ENCODE data around the gene C2orf49. TPM values are rescaled to one million over a fixed set of nuclear protein-coding genes. Genes with fewer than 3 reads are reported as not detected.

The C2orf49 gene
- polyA plus RNA-seq, 3 donors, result 8.1 to 10.4 (median 8.6) TPM

DNA sequence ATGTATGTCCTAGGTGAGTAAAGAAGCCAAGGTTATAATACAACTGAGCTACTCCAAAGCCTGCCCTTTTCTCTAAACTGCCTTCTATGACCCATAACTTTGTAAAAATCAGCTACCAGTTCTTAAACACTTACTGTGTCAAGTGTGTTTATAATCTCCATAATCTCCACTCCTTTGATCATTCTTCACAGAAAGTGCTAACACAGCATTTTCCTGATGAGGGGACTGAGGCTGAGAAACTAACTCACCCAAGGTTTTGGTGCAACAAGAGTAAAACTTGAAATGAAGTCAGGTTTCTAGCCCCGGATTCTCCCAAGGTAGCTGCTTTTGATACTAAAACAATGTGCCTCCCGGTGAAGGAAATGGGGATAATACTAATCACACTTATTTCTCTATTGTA, 1.9 kb upstream of the C2orf49 start:
- Histone ChIP-seq H3K9ac (ENCODE audit: insufficient read depth, low read length, poor library complexity, severe bottlenecking) (no peak overlapping the region), H3K27ac (ENCODE audit: low read depth in 1 of 2, low read length in 2 of 2) (no peak overlapping the region), H3K4me2 (replicated peaks; ENCODE audit: extremely low read depth, low read length, poor library complexity, severe bottlenecking) (no peak overlapping the region), H3K4me1 (ENCODE audit: control insufficient read depth in 1 of 2, insufficient read depth in 2 of 2, low read length in 2 of 2) (peaks cover 20 to 25% of the 10 kb centered on the region in 2 donors), H3K4me3 (replicated peaks in 1 of 3; ENCODE audit: low read depth in 2 of 3, low read length in 3 of 3) (no peak overlapping the region), H4K20me1 (ENCODE audit: insufficient read depth, low read length) (no peaks in the 10 kb centered on the region), H2AFZ (ENCODE audit: insufficient read depth, low read depth, low read length, poor library complexity, severe bottlenecking) (peak overlapping the region; percentile 22), H3K79me2 (ENCODE audit: insufficient read depth, low read length) (peaks cover 43% of the 10 kb centered on the region), H3K9me3 (replicated peaks in 1 of 2; ENCODE audit: control insufficient read depth in 1 of 2, insufficient read depth in 1 of 2, low read length in 2 of 2) (no peaks in the 10 kb centered on the region), H3K36me3 (replicated peaks in 1 of 2; ENCODE audit: control insufficient read depth in 1 of 2, insufficient read depth in 2 of 2, low read length in 2 of 2) (peaks cover 7 to 16% of the 10 kb centered on the region in 2 donors), H3K27me3 (ENCODE audit: control insufficient read depth in 2 of 2, insufficient read depth in 2 of 2, low read length in 2 of 2) (no peaks in the 10 kb centered on the region)
- Mint-ChIP-seq H3K9me3 (no peaks in the 10 kb centered on the region), H3K4me3 (no peak overlapping the region), H3K27ac (no peak overlapping the region), H3K27me3 (ENCODE audit: low read depth in 3 of 3) (no peaks in the 10 kb centered on the region), H3K4me1 (peaks cover 30% of the 10 kb centered on the region), H3K36me3 (peaks cover 9 to 12% of the 10 kb centered on the region in 2 donors)
- no peak for DNase-seq
- intact Hi-C loops (cut with micrococcal nuclease), result no loop called here
- WGBS (ENCODE audit: insufficient coverage), result no CpG with 5 or more reads among the region's 2 CpGs
- TF ChIP-seq, protein P1, sequence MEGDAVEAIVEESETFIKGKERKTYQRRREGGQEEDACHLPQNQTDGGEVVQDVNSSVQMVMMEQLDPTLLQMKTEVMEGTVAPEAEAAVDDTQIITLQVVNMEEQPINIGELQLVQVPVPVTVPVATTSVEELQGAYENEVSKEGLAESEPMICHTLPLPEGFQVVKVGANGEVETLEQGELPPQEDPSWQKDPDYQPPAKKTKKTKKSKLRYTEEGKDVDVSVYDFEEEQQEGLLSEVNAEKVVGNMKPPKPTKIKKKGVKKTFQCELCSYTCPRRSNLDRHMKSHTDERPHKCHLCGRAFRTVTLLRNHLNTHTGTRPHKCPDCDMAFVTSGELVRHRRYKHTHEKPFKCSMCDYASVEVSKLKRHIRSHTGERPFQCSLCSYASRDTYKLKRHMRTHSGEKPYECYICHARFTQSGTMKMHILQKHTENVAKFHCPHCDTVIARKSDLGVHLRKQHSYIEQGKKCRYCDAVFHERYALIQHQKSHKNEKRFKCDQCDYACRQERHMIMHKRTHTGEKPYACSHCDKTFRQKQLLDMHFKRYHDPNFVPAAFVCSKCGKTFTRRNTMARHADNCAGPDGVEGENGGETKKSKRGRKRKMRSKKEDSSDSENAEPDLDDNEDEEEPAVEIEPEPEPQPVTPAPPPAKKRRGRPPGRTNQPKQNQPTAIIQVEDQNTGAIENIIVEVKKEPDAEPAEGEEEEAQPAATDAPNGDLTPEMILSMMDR (IDR thresholded peaks at IDR 0.05), result no peak

DNA sequence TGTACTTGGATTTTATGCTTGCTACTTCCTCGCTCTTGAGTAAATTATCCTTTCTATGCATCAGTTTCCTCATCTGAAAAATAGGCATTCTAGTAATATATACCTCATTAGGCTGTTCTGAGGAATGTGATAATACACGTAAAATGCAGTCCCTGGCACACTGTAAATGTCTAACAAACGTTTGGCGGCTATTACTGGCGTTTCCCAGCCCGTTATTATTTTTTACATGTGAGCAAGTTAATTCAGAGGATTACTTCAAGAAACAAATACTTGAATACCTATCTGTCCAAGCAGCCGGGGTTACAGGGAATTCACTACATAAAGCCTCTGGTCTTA, 586 bp upstream of the C2orf49 start:
- Mint-ChIP-seq H3K27me3 (ENCODE audit: low read depth in 3 of 3) (no peaks in the 10 kb centered on the region), H3K27ac (peak overlapping the region; percentile 100), H3K4me1 (peaks cover 26% of the 10 kb centered on the region), H3K36me3 (peaks cover 21 to 24% of the 10 kb centered on the region in 2 donors), H3K4me3 (peak overlapping the region; percentile 91 to 100), H3K9me3 (no peaks in the 10 kb centered on the region)
- peak overlapping the region; percentile 93 for H3K4me2 ChIP-seq (replicated peaks; ENCODE audit: extremely low read depth, low read length, poor library complexity, severe bottlenecking)
- H3K9ac ChIP-seq (ENCODE audit: insufficient read depth, low read length, poor library complexity, severe bottlenecking), result peak overlapping the region; percentile 93
- H2AFZ ChIP-seq (ENCODE audit: insufficient read depth, low read depth, low read length, poor library complexity, severe bottlenecking), result peak overlapping the region; percentile 91
- no peaks in the 10 kb centered on the region for H4K20me1 ChIP-seq (ENCODE audit: insufficient read depth, low read length)
- TF ChIP-seq, protein P1 (IDR thresholded peaks at IDR 0.05), result no peak
- H3K36me3 ChIP-seq (replicated peaks in 1 of 2; ENCODE audit: control insufficient read depth in 1 of 2, insufficient read depth in 2 of 2, low read length in 2 of 2), result peaks cover 19 to 29% of the 10 kb centered on the region in 2 donors
- H3K9me3 ChIP-seq (replicated peaks in 1 of 2; ENCODE audit: control insufficient read depth in 1 of 2, insufficient read depth in 1 of 2, low read length in 2 of 2), result no peaks in the 10 kb centered on the region
- H3K4me3 ChIP-seq (replicated peaks in 1 of 3; ENCODE audit: low read depth in 2 of 3, low read length in 3 of 3), result peak overlapping the region; percentile 75 to 95 (median 91)
- intact Hi-C loops (cut with micrococcal nuclease), result no loop called here
- no peak for DNase-seq
- peaks cover 37% of the 10 kb centered on the region for H3K79me2 ChIP-seq (ENCODE audit: insufficient read depth, low read length)
- peak overlapping the region; percentile 95 to 100 for H3K27ac ChIP-seq (ENCODE audit: low read depth in 1 of 2, low read length in 2 of 2)
- H3K4me1 ChIP-seq (ENCODE audit: control insufficient read depth in 1 of 2, insufficient read depth in 2 of 2, low read length in 2 of 2), result peaks cover 17 to 20% of the 10 kb centered on the region in 2 donors
- H3K27me3 ChIP-seq (ENCODE audit: control insufficient read depth in 2 of 2, insufficient read depth in 2 of 2, low read length in 2 of 2), result no peaks in the 10 kb centered on the region
- 11% methylated on average over 4 of the region's 7 CpGs for WGBS (ENCODE audit: insufficient coverage)
